Astrocyte of the spinal cord (primary cell): ENCODE results near the gene MAN1A1.
"Not testable (repeated sequence)": the region's sequence is repeated elsewhere in the genome, so short reads cannot be mapped to it uniquely, and the experiment has no call there.

Experiments used
- DNase-seq: peaks from one replicate; pipeline ENCODE4 v3.0.0; 2011; ENCODE audit warnings: low read depth, low spot score
- H3K4me3 ChIP-seq: 2 replicates; pipeline ENCODE4 v1.5.1; 2011; ENCODE audit warnings: low read depth, mild to moderate bottlenecking, low read length, moderate library complexity
- CTCF ChIP-seq: IDR thresholded peaks from 2 replicates; pipeline ENCODE4 v1.5.1; 2012; ENCODE audit warnings: low read depth, mild to moderate bottlenecking, low read length, inconsistent platforms
- in situ Hi-C: cut with HindIII; loops from 2 replicates; pipeline ENCODE4 v1.10.0; 2017; ENCODE audit warnings: low sequenced_read_pairs

Gene MAN1A1

DNA sequence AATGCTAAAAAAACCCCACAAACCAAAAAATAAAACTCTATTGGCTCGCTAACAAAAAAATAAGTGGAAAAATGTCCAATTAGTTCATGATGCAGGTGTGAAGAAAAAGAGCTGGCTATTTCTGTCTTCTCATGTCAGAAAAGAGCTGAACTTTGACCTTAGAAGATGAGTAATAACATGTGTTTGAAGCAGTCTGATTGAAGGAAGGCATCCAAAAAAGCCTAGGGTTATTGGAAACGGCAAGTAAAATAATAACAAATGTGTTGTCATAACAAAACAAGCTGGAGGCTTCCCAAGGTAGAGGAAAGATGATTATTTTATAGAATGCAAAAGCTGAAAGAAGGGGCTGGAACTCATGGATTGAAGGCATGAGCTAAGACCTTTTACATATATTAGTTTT, 176.7 kb downstream of the MAN1A1 start:
- in situ Hi-C loops: no loop called here
- H3K4me3 ChIP-seq: no peak overlapping the region
- TF ChIP-seq CTCF: no peak
- DNase-seq: no peak

- no peak for TF ChIP-seq CTCF
- in situ Hi-C loops: no loop called here
- DNase-seq: no peak
- H3K4me3 ChIP-seq: no peak overlapping the region
Observed at GRCh38 chr6:119171864-119172588, 177.5 kb downstream of the MAN1A1 start.

- in situ Hi-C loops: no loop called here
- no peak for DNase-seq
- no peak for TF ChIP-seq CTCF
- no peak overlapping the region for H3K4me3 ChIP-seq
Observed at GRCh38 chr6:119171088-119171841, 178.3 kb downstream of the MAN1A1 start.

DNA sequence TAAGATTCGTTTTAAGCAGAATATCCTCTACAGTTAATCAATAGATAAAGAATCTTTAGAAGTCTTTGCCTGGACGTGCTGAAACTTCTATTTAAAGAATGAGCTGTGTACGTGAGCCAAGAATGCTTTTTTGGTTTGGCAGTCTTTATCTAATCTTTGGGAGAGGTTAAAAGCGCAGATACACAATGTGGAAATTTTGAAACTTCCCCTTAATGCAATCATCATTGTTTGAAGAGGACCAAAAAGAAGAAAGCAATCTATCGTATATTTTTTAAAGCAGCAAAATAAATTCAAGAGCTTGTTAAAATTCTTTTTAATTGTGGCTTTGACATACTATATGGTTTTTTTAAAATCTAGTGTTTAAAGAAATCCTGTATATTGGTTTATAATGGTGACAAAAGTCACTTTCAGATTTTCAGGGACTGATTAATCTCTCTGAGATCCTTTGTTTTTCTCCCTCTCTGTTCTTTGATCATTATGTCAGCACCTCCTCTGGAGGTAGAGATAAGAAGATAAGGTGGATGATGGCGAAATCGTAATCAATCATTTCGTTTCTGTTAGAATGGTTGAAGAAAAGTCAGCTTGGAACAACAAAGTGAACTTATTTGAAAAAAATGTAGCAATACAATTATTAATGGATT, 179.0 kb downstream of the MAN1A1 start:
- in situ Hi-C loops: no loop called here
- DNase-seq: no peak
- TF ChIP-seq CTCF: no peak
- no peak overlapping the region for H3K4me3 ChIP-seq

DNA sequence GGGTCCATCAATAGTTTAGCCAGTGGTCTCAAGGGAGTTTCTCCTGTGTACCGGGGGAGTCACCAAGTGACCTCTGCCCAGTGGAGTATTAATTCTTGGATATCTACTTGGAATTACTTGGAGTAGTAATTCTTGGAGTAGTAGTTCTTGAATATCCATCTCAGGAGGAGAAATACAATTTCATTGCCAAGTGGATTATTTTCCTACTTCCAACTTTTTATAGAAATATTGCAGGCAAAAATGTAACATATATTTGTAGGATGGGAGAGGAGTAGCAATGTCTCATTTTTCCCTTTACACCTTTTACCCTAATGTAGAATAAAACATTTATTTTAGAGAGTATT, 179.5 kb downstream of the MAN1A1 start:
- in situ Hi-C loops: no loop called here

GRCh38 chr6:119169355-119169754, 180.2 kb downstream of the MAN1A1 start:
- in situ Hi-C loops, H3K4me3 ChIP-seq, DNase-seq: not testable (repeated sequence)

More for the DNA sequence above, 179.5 kb downstream of the MAN1A1 start:
- no peak overlapping the region for H3K4me3 ChIP-seq
- DNase-seq: no peak
- no peak for TF ChIP-seq CTCF
